ENCODE measurements around the gene P3H4. TPM values are rescaled to one million over a fixed set of nuclear protein-coding genes. Genes with fewer than 3 reads are reported as not detected.
"Not testable (repeated sequence)": the region's sequence is repeated elsewhere in the genome, so short reads cannot be mapped to it uniquely, and the experiment has no call there.

The P3H4 gene
- polyA plus RNA-seq, 2 of the 4 experiments (the other 2 are of a cell fraction): 36.0 to 52.8 TPM

- TF ChIP-seq, protein P1, sequence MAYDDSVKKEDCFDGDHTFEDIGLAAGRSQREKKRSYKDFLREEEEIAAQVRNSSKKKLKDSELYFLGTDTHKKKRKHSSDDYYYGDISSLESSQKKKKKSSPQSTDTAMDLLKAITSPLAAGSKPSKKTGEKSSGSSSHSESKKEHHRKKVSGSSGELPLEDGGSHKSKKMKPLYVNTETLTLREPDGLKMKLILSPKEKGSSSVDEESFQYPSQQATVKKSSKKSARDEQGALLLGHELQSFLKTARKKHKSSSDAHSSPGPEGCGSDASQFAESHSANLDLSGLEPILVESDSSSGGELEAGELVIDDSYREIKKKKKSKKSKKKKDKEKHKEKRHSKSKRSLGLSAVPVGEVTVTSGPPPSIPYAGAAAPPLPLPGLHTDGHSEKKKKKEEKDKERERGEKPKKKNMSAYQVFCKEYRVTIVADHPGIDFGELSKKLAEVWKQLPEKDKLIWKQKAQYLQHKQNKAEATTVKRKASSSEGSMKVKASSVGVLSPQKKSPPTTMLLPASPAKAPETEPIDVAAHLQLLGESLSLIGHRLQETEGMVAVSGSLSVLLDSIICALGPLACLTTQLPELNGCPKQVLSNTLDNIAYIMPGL (CRISPR knock-in tag; IDR thresholded peaks at IDR 0.05; ENCODE audit: borderline replicate concordance): no peak
- TF ChIP-seq FOSL2 (IDR thresholded peaks at IDR 0.05) (no peak), FOSL2 (CRISPR knock-in tag; IDR thresholded peaks at IDR 0.05) (no peak), RARB (CRISPR knock-in tag; IDR thresholded peaks at IDR 0.05) (no peak), JUNB (IDR thresholded peaks at IDR 0.05) (no peak), NR3C1 (IDR thresholded peaks at IDR 0.05) (no peak), EHMT2 (IDR thresholded peaks at IDR 0.05; ENCODE audit: low read depth) (no peak), ZNF302 (CRISPR knock-in tag; IDR thresholded peaks at IDR 0.05) (no peak), KDM1A (IDR thresholded peaks at IDR 0.05; ENCODE audit: low read depth) (no peak), EHF (CRISPR knock-in tag; IDR thresholded peaks at IDR 0.05) (no peak), RFX5 (IDR thresholded peaks at IDR 0.05) (no peak), MYC (IDR thresholded peaks at IDR 0.05; ENCODE audit: borderline replicate concordance, low read length) (no peak)
Observed at GRCh38 chr17:41835800-41836549, 24.2 kb upstream of the P3H4 start, which contains the start of gene NT5C3B (continued).

DNA sequence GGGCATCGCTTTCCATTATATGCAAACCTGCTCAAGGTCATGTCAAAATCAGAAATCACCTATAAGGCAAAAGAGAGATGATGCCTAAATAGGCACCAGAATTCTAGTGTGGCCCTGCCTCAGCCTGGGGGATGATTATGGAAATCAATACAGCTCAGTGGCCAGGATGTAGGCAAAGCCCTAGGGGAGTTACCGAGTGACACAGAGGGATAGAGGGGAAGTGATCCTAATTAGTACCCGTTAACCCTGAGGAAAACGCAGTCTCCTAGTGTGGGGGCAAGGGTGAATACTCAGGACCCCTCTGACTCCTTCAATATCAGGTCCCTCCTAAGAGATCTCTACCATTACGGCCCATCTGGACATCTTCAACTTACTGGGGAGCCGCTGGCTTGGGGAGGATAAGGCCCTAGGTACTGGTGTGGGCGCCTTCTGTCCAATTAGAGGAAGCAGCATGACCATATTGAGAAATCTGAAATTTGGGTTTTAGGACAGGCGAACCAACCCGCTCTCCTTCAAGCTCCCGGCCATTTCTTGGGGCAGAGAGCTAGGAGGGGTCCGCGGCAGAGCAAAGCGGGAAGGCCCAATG lies 23.6 kb upstream of the P3H4 start:
- H3K4me1 ChIP-seq: peaks cover 13% of the 10 kb centered on the region
- no peaks in the 10 kb centered on the region for H3K9me3 ChIP-seq
- 0 out of 2 replicates have a peak, but pooled peaks have one; percentile 11 for TF ChIP-seq HOXB13 (CRISPR knock-in tag; IDR thresholded peaks at IDR 0.05; ENCODE audit: low read depth)
- TF ChIP-seq, protein P2, sequence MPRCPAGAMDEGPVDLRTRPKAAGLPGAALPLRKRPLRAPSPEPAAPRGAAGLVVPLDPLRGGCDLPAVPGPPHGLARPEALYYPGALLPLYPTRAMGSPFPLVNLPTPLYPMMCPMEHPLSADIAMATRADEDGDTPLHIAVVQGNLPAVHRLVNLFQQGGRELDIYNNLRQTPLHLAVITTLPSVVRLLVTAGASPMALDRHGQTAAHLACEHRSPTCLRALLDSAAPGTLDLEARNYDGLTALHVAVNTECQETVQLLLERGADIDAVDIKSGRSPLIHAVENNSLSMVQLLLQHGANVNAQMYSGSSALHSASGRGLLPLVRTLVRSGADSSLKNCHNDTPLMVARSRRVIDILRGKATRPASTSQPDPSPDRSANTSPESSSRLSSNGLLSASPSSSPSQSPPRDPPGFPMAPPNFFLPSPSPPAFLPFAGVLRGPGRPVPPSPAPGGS (IDR thresholded peaks at IDR 0.05): no peak
- DNase-seq (ENCODE audit: low read depth in 1 of 2, low spot score in 1 of 2) (peak in 1 of 2 experiments; percentile 22), ATAC-seq (peak; percentile 51 to 56), FAIRE-seq (no peak)
- WGBS (ENCODE audit: missing lambda C conversion rate): 25% methylated on average over 13 of the region's 13 CpGs
- POLR2A ChIA-PET: interaction anchor here (0.5 to 1.3 kb wide), 2 partner anchors 24 to 285 kb away, joined by 3 read pairs; partner anchors contain the start of gene P3H4
- H3K4me2 ChIP-seq: peak overlapping the region; percentile 81
- peak overlapping the region; percentile 74 for H3K4me3 ChIP-seq
- CTCF ChIA-PET: interaction anchor here (1.1 to 2.1 kb wide), 10 partner anchors 12 to 139 kb away, joined by 3 to 10 read pairs (median 6); partner anchors contain the start of genes FKBP10, JUP and P3H4
- peak overlapping the region; percentile 87 to 97 for H3K27ac ChIP-seq

DNA sequence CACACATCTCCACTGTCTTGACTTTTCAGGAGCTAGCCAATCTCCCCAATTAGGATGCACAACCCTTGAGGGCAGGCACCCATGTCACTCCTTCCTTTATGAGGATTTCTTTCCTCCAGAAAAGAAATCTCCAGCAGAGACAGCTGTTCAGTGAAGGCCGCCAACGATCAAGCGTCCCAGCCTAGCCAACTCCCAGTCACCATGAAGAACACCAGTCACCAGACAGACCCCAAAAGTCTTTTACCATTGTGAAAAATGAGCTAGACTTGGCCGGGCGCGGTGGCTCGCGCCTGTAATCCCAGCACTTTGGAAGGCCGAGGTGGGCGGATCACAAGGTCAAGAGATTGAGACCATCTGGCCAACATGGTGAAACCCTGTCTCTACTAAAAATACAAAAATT lies 18.2 kb upstream of the P3H4 start:
- ChIA-PET POLR2A (interaction anchor here (0.6 kb wide), 1 partner anchor 77 kb away, joined by 11 read pairs; no protein-coding TSS in a partner anchor), CTCF (interaction anchor here (1.0 to 4.2 kb wide), 10 partner anchors 8 to 132 kb away, joined by 3 to 19 read pairs (median 8); partner anchors contain the start of genes FKBP10, JUP and P3H4)
- not testable (repeated sequence) for ATAC-seq; H3K4me1 ChIP-seq; H3K27ac ChIP-seq; H3K9me3 ChIP-seq; H3K4me2 ChIP-seq; DNase-seq (ENCODE audit: low read depth in 1 of 2, low spot score in 1 of 2); FAIRE-seq; H3K4me3 ChIP-seq
- 86% methylated on average over 10 of the region's 10 CpGs for WGBS (ENCODE audit: missing lambda C conversion rate)

DNA sequence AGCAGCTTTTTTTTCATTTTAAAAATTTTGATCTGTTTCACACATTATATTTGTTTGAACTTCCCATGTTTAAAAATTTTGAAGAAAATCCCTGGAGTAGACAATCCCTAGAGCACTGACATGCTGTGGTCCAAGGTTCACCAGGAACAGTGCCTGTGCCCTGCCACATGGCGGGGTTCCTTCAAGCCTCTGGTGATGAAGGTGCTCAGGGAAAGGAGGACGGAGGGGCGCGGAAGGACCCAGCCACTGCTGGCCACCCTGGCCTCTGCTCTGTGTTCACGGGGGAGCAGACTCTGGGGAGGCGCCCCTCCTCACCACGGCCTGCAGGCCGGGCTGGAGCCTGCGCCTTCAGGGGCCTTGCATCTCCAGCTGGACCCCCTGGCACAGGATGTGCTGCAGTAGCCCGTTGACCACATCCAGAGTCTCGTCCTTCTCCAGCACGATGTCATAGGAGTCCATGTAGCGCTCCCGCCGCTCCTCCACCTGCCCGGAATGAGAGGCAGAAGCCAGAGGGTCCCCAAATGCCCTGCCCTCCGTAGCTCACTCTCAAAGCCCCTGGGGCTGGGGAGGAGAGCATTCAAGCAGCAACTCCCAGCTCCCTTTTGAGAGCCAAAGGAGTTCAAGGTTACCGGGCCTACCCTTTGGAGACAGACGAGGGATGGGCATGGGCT lies 13.6 kb upstream of the P3H4 start:
- no peaks in the 10 kb centered on the region for H3K4me1 ChIP-seq
- no peak for DNase-seq (ENCODE audit: low read depth in 1 of 2, low spot score in 1 of 2)
- FAIRE-seq: no peak
- no peak overlapping the region for H3K4me2 ChIP-seq
- POLR2A ChIA-PET: no interaction called here
- H3K4me3 ChIP-seq: no peak overlapping the region
- WGBS (ENCODE audit: missing lambda C conversion rate): 87% methylated on average over 17 of the region's 19 CpGs
- H3K9me3 ChIP-seq: no peaks in the 10 kb centered on the region
- no peak overlapping the region for H3K27ac ChIP-seq
- CTCF ChIA-PET: interaction anchor here (0.6 to 3.6 kb wide), 8 partner anchors 9 to 270 kb away, joined by 3 to 14 read pairs (median 3); partner anchors contain the start of genes FKBP10 and P3H4
- ATAC-seq: peak; percentile 6 to 41; a peak in 3 of 6 replicates
- no peak for TF ChIP-seq RNF2 (IDR thresholded peaks at IDR 0.05; ENCODE audit: borderline replicate concordance, low read depth)
- no peak for TF ChIP-seq HOXA7 (CRISPR knock-in tag; IDR thresholded peaks at IDR 0.05)
- TF ChIP-seq TP53 (CRISPR knock-in tag; IDR thresholded peaks at IDR 0.05): no peak
- TF ChIP-seq PHF8 (IDR thresholded peaks at IDR 0.05; ENCODE audit: borderline replicate concordance, low read depth): no peak
- TF ChIP-seq BHLHE40 (IDR thresholded peaks at IDR 0.05; ENCODE audit: low read depth, low read length): no peak
- TF ChIP-seq ELK1 (IDR thresholded peaks at IDR 0.05; ENCODE audit: low read depth, low read length): no peak
- no peak for TF ChIP-seq MAFK (IDR thresholded peaks at IDR 0.05; ENCODE audit: partially characterized antibody)
- TF ChIP-seq CBX2 (IDR thresholded peaks at IDR 0.05; ENCODE audit: borderline replicate concordance, low read depth): no peak
- no peak for TF ChIP-seq ZSCAN20 (CRISPR knock-in tag; IDR thresholded peaks at IDR 0.05)
- TF ChIP-seq CHD4 (IDR thresholded peaks at IDR 0.05; ENCODE audit: borderline replicate concordance): no peak
- no peak for TF ChIP-seq JUN (IDR thresholded peaks at IDR 0.05)
- TF ChIP-seq HOXB13 (CRISPR knock-in tag; IDR thresholded peaks at IDR 0.05; ENCODE audit: low read depth): no peak
- TF ChIP-seq POLR2AphosphoS2 (conservative IDR thresholded peaks at IDR 0.05; ENCODE audit: low read length): no peak
- TF ChIP-seq JUNB (IDR thresholded peaks at IDR 0.05): no peak

All from A549 (cell line).